GM18505 (cell line): ENCODE data around the gene KCNMB1.

Experiments
- ATAC-seq: cut with Tn5 transposase; IDR thresholded peaks from one replicate; pipeline ENCODE4 v1.9.1; 2021; ENCODE audit not compliant: unreplicated experiment
- POLR2A ChIP-seq: IDR thresholded peaks from 4 replicates; pipeline ENCODE4 v1.6.1; 2011; ENCODE audit warnings: borderline replicate concordance; ENCODE audit not compliant: insufficient read depth, insufficient read length; ENCODE audit errors: extremely low read depth

The KCNMB1 gene

DNA sequence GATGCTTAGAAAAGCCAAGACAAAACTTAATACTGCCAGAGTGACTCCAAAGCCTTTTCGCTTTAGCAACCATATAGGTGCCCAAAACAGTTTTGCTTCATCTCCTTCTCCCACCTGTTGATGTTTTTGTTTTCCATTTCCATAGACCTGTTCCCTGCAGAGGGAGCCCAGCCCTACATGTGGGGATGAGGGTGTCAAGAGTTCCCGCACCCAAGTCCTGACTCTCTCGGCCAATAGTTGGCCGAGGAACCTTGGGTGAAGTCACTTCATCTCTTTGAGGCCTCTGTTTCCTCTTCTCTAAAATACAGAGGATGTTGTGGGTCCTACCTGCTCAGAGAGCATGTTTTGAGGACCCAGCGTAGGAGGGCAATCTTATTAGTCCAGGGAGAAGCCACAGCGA, 53.1 kb downstream of the KCNMB1 start:
- TF ChIP-seq POLR2A: no peak
- ATAC-seq: no peak

DNA sequence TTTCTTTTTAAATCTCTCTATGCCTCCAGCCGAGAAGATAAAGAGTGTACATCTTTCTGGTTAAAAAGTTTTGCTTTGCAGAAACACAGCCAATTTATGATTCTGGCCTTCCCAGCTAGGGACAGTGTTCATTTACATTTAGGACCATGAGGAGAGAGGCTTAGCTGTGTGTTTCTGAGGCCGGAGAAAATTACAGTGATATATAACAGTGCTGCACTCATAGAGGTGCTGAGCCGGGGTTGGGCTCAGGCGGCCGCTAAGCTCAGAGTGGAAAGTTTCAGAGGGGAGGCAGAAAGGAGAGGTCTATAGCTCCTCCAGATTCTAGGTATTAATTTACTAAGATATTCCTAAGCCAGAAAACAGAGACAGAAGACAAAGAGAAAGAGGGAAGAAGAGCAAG, 54.5 kb downstream of the KCNMB1 start:
- no peak for ATAC-seq
- no peak for TF ChIP-seq POLR2A

DNA sequence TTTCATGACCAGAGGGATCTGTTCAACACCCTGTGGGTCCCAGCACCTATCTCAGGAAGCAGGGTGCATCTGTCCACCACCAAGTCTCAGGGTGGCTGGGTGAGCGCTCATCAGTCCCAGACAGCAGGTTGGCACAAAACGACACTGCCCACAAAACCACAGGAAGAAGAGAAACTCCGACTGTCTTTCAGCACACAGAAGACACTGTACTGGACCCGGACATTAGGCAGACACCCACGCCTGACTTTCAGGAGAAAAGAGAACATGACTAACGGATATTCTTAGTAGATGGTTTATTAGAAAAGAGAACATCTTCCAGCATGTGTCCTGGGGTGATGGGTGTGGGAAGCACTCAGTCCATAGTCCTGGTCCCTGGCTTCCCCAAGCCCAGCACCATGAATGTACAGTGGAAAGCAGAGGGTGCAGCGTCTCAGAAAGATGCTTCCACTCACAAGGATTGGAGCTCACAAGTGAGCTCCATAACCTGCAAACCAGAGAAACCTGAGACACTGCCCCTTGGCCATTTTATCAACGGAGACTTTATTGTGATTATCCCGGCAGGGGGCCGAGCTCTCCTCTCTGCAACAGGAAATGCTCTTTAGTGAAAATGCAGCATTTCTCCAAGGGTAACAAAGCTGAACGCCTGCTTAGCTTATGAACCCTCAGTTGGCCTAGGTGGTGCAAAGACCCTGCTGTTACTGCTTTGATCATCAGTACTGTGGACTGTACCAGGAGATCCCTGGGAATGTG, 55.8 kb downstream of the KCNMB1 start:
- ATAC-seq: peak; percentile 42
- TF ChIP-seq POLR2A: no peak

DNA sequence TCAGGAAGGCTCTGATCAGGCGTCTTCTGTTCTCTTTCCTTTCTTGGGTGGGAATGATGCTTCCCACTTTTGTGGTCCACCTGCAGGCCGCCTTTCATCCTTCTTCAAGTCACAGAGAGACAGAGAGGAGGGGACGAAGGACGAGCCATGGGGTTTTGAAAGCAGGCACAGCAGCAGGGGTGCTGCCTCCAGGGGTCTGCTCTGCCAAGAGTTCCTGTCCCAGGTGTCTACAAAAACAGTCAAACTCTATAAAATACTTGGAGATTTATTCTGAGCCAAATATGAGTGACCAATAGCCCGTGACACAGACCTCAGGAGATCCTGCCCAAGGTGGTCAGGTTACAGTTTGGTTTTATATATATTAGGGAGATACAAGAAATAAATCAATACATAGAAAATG, 57.1 kb downstream of the KCNMB1 start:
- ATAC-seq: no peak
- TF ChIP-seq POLR2A: no peak

DNA sequence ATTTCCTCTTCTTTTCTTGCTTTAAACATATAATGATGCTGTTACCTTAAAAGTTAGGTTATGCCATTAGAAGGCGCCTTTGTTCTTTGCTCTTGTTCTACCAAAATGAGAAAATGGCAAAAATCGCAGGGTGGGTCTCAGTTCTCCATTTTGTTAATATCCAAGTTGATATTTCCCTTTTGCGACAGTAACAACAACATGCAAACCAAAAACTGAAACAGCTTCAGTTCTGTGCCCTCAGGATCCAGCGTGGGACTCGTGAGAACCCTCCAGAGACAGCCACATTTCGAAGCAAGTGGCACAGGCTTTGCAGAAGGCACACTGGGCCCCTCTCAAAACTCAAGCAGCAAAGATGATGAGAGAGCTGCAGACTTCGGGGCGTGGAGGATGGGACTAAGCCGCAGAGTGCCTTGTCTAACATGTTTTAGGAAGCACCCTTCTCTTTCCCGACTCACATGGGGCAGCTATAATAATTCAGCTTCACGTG, 58.6 kb downstream of the KCNMB1 start:
- no peak for TF ChIP-seq POLR2A
- peak; percentile 1 for ATAC-seq

DNA sequence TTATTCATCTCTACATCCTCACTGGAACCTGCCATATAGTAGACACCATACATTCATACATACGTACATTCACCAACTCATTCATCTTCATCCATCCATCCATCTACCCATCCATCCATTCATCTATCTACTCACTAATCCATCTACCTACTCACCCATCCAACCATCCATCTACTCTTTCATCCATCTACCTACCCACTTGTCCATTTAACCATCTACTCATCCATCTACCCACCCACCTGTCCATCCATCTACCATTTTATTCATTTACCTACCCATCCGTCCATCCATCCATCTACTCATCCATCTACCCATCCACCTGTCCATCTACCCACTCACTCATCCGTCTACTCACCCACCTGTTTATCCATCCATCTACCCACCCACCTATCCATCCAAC, 59.6 kb downstream of the KCNMB1 start:
- no peak for ATAC-seq
- TF ChIP-seq POLR2A: no peak

DNA sequence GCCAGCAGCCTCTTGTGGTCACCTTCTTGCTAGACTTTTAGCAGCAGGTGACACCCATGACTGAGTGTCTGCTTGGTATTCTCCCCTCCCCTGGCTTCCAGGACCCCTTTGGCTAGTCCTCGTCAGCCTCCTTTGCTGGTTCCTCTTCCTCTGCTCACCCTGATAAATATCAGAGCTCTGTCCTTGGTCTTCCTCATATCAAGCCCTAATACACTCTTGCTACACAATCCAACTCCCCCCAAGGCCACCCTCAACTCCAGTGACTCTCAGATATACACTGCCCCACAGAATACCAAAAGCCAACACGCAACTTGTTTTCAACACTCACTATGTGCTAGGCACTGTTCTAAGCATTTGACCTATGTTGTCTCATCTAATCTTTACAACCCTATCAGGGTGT, 61.3 kb downstream of the KCNMB1 start:
- ATAC-seq: no peak
- TF ChIP-seq POLR2A: no peak

DNA sequence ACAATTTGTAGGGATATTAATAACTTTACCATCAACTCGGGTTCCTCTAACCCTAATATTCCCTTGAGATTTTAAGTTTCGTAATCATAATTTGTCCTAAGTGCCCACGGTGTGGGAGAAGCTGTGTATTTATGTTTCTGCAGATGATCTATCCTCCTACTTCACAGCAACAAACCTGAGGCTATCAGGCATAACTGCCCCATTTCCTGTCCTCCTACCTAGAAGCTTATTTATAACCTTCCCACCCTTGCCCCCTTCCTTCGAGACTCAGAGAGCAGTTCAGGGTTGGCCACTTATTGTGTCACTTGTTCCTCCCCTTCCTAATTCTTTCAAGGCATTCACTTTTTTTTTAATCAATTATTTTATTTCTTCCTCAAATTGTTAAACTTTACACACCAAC, 62.0 kb downstream of the KCNMB1 start:
- no peak for TF ChIP-seq POLR2A
- peak; percentile 41 for ATAC-seq
